Activated CD4-positive, alpha-beta T cell treated with anti-CD3 and anti-CD28 coated beads for 48 hours (primary cell): ENCODE results near the gene ABHD2.
A peak's percentile ranks its signal among the peaks of the same experiment; 100 is the strongest.
"Not testable (repeated sequence)": the region's sequence is repeated elsewhere in the genome, so short reads cannot be mapped to it uniquely, and the experiment has no call there.

Experiments
- DNase-seq: peaks from one replicate; pipeline ENCODE4 v3.0.0-alpha.2; 2020

Gene ABHD2

DNA sequence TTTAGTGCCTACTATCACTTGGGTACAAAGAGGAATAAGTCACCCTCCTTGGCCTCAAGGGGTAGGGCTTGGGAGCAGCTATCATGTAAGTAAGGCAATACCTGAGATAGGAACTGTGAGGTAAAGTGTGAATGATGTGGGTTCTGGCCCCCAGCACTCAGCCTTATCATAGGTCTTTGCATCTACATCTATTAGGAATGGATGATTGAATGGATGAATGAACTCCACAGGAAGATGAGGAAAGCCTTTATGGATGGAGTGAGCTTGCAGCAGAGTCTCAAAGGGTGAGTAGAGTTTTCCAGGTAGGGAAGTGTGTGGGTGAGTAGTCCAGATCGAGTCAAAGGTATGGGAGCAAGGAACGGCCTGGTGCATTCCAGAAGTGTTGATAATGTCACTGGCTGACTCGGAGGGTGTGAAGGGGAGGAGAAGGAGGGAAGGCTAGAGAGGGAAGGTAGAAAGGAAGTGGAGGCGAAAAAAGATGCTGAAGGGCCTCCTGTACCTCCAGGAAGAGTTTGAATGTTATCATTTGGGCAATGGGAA lies 13.1 kb upstream of the ABHD2 start:
- DNase-seq = no peak

DNA sequence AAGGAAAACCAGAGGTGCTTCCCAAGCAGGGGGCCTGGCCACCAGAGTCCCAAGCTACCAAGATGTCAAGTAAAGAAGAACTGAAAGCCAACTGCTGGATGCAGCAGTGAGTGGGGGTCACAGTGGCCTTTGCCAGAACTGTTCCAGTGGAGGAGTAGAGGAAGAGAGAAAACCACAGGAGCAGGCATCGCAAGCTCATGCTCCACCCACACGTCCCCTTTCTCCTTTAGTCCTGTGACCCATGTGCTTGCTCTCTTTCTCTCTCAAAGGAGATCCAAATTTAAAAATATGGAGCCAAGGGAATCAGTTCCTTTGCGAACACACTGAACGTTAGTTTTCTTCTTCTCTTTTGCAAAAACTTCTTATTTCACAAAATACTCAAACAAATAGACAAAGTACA lies 12.4 kb upstream of the ABHD2 start:
- no peak for DNase-seq

DNA sequence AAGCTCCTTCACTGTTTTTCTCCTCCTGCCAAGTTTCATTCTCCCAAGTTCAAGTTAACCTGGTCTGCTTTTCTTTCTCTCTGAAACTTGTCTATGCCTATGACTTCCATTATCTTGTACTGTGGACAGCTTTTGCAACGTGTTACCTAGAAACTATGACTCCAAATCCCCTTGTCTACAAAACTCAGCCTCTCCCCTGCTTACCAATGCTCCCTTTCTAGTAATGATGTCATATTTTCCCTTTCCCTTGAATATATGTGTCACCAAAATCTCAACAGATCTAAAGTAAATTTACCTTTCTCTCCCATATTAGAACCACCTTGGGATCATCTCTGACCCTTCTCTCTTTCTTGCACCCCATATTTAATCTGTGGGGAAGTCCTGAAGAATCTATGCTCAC lies 10.5 kb upstream of the ABHD2 start:
- no peak for DNase-seq

DNA sequence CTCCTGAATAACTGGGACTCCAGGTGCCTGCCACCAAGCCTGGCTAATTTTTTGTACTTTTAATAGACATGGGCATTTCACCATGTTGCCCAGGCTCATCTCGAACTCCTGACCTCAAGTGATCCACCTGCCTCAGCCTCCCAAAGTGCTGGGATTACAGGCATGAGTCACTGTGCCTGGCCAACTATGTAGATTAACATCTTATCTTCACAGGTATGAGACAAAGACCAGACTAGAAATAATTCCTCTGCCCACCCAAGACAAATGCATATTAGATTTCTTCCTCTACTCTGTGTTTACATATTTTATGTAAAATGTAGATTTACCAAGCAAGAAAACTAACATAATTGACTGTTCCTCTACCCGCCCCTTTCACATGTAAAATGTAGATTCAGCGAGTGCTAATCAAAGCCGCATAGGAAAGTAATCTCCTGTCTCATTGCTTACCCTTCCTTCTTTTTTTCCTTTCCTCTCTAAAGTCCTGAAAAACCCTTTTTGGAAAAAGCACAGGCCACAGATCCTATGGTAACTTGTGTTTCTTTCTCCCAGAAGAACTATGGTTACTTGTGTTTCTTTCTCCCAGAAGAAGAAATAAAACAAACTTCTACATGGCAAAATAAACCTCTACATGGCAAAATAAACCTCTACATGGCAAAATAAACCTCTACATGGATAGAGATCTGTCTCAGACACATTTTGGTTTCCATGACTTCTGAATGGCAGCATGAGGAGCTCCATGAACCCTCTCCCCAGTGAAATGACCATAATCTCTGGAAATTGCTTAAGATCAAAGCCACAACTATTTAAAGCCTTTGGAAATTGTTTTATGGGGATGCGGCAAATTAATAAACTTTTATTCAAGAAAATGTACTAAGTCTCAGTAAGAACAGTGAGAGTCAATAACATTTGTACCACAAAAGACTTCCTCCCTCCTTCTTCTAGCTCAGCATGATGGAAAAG lies 9.1 kb upstream of the ABHD2 start:
- DNase-seq = no peak

DNA sequence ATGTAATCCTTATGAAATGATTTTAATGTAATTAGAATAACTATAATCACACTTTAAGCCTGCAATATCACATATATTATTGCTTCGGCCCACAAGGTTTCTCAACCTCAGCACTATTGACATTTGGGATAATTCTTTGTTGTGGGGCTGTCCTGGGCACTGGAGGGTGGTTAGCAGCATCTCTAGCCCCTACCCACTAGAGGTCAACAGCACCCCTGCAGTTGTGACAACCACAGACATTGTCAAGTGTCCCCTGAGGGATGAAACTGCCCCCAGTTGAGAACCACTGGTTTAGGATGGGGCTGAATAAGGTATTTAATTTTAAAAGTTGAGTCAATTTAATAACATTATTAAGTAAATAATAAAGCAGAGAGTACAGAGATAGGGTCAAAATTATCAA lies 6.4 kb upstream of the ABHD2 start:
- DNase-seq = no peak

DNA sequence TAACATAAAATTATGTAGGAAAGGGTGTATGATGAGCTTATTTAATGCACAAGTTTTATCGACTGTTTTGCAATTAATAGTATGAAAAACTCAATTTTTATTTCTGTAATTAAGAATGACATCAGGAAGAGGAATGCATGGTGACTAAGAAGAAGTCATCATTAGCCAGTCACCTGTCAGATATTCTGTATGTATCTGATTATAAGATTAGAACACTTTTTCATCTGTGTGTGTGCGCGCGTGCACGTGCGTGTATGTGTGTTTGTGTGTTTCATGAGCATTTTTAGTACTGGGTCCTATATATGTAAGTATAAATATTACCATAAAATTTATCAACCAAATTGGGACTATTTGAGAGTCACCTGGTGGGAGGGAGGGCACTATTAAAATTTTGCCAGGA lies 5.0 kb upstream of the ABHD2 start:
- DNase-seq = no peak

DNA sequence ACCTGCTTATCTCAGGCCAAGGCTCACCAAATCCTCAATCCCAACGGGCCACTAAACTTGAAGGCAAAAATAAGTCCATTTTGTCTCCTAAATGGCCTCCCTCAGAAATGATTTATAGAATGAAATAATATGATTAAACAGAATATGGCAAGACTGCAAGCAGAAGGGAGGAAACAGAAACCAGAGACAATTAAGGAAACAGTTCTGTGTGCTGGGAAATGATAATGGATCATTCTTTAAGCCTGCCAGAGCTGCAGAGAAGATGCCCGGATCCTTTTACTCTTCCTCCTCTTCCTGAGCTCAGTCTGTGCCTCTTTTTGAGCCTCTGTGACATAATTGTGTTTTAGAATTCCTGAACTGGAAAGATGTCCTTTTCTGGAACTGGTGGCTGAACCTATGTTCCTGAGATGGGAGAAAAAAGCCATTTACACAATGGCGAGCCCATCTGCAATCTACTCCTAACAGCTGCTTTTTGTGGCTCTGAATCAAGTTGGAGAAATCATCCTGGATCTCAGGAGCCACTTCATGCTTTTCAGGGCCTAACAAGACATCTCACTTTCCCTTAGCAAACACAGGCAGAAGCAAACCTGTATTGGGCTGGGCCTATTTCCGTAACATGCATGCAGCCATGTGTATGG lies 2.8 kb upstream of the ABHD2 start:
- no peak for DNase-seq

DNA sequence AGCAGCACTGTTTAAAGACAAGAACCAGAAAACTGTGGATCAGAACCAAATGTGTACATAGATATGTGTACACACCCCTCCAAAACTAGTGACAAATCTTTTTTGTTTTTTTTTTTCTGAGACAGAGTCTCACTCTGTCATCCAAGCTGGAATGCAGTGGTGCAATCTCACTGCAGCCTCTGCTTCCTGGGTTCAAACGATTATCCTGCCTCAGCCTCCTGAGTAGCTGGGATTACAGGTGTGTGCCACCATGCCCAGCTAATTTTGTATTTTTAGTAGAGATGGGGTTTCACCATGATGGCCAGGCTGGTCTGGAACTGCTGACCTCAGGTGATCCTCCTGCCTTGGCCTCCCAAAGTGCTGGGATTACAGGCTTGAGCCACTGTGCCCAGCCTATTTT lies 2.3 kb upstream of the ABHD2 start:
- DNase-seq = not testable (repeated sequence)

DNA sequence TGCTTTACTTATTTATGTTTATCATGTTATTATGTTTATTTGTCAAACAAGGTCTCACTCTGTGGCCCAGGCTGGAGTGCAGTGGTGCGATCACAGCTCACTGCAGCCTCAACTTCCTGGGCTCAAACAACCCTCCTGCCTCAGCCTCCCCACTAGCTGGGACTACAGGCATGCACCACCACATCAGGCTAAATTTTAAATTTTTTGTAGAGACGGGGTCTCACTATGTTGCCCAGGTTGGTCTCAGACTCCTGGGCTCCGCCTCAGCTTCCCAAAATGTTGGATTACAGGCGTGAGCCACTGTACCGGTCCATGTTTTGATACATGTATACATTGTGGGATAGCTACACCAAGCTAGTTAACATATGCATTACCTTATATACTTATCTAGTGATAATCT lies 1.9 kb upstream of the ABHD2 start:
- DNase-seq = not testable (repeated sequence)

DNA sequence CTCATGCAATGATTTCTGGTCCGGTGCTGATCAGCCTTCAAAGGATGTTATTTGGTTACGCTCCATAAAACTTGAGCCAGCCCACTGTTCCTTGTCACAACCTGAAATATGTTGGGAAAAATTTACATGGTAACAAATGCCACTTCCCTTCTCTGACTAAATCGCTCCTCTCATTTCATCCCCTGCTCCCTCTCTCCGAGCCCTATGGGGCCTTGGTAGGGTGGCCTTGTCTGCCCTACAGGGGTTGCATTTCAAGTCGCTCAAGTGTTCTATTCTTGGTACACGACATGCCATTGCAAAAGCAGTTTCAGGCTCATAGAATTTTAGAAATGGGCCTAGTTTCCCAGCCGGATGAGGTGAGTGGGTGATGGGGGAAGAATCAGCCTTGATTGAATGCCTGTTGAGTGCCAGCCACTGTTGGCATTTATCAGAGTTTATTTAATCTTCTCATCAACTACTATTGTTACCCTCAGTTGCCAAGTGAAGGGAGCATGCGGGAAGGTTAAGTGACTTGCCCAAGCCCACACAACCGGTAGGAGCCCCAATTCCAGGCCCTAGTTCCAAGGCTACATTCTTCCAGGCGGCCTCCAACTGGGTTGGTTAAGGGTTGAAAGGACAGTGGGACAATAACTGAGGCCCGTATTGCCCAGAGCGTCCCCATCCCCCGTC lies 961 bp upstream of the ABHD2 start:
- DNase-seq = no peak

DNA sequence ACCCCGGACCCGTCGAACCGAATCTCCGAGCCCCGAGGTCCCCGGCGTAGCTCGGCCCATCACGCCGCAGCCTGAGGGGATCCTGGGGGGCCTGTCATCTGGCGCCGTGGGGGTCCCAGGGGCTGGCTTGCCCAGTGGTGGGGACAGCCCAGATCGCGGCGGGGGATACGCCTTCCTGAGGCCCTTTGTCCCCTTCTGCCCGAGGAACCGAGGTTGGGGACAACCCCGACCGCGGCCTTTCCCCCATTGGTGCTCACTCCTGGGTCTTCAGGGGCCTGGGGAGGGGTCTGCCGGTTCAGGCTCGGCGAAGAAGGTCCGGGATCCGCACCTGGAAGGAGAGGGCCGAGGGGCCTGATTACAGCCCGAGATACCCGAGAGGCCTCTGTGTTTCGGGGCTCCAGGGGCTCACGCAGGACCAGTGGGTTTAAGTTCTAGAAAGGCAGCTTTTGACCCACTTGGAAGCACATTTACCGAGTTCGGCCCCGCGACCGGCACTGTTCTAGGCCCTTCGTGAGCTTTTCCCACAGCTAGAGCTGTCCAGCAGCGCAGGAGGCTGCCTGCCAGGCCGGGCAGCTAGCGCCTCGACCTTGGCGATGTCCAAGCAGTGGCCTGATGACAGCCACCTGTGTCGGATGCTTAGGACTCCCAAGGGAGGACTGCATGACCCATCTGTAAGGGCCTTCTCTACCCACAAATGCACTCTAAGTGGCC lies 504 bp downstream of the ABHD2 start:
- DNase-seq = no peak

DNA sequence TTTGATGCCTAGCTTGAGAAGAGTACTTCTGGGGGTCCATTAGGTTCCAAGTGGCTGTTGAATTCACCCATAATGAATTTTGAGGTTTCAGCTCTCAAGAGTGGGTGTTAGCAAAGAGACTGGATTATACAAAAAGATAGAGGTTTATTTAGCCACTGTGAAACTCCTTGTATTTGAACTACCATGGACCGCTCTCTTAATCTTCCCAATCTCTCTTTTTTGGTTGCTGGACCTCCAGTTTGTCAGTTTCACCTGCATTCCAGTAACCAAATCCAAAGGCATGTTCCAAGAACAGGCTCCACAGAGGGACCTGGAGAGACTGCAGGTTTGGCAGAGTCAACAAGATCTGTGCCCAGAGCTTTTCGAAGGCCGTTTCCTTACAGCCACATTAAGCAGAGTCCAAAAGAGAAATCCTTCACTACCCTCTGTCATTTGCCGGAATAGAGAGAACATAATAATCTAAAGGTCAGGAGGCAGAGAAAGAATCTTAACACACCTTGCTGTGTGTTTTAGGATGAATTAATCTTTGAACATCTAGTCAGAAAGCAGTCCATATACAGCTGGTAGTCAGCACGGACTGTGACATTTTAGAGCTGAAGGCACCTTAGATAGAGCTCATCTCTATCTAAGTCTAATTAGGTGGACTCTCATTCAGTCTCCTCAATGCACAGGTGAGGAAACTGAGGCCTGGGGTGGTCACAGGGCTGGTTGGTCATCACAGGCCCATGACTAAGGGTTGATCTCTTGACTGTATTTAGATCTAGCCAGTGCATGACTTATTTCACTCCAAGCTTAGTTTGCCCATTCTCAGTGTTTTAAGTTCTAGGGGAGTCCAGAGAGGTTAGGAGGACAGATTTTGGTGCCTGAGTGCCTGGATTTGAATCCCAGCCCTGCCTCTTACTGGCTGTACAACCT lies 1.3 kb downstream of the ABHD2 start:
- no peak for DNase-seq

DNA sequence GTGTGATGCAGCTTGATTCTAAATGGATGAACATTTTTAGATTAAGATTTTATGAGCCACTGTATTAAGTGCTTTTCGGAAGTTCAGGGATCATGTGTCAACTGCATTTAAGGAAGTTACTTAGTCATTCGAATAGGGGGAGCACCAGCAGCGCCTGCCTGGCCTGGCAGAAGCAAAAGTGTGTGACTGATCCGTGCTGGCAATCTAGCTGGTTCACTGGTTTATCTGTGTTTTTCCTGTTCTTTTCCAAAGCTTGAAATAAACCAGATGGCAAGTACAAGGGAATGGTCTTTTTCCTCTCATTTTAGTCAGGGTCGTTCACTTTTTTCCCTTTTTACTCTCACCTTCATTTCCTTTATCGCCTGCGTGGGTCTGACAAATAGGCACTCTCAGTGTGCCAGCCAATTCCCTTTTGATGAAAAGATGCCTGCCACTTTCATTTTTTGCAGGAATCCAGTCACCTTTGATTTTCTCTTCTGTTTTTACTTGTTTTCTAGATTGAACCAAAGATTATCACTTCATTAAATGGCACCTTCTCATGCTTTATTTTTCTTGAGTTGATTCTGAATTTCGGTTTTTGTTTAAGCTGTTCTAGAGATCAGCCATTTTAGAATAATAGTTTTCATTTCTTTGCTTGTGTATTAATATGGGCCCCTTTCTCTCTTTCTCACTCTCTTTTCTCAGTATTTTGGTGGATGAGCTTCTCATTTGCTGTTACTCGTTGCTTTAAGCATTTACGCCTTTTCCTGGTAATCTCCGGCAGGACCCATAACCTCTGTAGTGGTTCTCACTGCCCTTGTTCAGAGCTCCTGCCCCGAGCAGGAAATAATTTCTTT lies 2.8 kb downstream of the ABHD2 start:
- peak; percentile 67 for DNase-seq

DNA sequence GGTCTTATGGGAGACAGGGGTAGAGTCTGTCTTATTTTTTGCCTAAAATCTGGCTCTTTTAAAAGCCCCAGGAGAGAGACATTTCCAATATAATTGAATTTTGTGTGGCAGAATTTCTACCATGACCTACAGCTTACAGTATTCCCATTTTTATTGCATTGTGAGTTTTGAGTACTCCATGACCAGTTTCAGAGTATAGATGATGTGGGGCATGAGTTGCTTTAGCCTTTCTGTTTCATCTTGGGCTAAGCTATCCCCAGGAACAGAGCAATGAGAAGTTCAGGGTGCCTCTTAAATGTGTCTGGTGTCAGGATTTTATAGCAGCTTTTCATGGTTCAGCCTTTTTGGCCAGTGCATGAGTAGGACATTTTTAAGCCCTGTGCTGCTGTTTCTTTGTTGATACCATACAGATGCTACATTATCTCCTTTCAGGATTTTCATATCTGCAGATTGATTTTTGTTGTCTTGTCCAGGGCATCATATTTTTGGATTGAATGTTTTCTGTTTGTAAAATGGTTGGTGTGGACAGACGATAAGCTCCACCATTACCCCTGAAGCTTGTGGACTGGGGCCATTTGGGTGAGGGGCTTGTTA lies 3.5 kb downstream of the ABHD2 start:
- DNase-seq = no peak

DNA sequence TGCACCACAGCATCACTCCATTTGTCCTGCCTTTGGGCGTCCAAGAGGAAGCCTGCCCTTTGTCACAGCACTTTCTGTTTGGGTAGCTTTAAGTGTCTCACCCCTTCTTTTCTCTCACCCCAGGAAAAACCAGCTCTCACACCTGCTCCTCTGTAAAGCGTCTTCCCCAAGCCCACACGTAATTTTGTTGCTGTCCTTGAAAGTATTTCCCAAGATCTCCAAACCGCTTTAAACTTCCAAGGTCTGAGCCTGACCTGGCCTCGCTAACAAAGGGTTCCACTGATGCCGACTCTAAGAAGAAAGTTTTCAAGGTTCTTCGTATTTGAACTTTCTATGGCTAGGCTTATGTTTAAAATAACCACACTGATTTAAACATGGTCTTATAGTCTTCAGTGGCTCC lies 5.3 kb downstream of the ABHD2 start:
- DNase-seq = no peak

DNA sequence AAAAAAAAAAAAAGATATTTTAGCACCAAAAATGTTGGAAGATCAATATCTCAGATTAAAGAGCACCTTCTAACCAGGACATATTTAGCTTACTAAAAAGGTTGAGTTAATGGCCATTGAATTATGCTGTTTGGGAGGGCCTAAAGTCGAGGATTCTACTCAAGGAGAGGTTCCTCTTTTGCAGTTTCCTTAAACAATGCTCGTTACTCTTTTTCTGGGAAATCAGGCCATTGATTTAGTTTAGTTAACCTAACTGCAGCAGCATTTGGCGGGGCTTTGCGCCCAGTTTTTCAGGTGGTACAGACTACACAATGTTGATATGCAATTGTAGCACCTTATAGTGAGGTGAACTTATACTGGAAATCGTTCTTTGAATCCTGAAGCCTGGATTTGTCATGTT lies 6.8 kb downstream of the ABHD2 start:
- no peak for DNase-seq

DNA sequence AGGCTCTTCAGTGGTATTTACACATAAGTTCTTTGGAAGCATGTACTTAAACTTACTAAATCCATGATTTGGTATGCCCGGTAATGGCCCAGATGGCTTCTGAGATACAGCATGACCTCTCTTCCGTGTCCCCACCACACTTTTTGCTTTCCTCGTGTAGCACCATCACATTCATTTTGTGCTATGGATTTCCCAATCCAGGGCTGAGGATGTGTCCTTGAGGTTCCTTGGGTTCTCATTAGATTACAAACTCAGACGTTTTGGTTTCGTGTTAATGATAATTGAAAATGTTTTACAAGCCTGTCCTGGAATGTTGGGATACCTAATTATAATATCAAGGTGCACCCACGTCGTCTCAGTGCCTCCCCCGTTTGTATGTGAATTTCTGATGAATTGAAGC lies 7.3 kb downstream of the ABHD2 start:
- no peak for DNase-seq

DNA sequence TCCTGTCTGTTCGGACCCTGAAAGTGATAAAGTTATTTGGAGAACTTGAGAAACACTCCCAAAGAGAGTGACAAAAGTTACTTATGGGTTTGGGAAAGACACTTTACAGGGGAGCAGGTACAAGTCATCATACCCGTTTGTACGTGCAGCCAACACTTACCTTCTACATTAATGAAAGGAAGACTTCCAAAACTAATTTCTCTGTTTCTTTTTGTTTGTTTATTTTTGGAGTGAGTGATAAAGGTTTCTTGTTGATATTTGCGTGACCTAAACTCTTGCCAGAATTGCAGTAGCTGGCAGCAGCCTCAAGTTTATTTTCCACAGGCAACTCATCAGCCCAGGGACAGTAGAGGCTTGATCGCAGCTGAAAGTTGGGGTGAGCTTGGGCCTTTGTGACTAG lies 8.4 kb downstream of the ABHD2 start:
- DNase-seq = no peak

DNA sequence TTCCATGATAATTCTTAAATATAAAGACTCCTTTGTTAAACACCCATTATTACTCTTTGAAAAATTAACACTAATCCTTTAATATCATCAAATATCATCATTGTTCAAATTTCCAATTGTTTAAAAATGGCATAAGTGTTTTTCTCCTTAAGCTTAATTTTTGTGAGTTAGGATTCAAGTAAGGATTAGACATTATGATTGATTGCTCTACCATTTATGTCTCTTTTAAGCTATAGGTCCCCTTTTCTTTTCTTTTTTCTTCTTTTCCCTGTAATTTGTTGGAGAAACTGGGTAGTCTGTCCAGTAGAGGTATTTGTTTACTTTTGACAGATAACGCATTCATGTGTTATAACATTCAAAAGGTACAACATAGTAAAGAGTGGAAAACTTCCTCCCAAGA lies 9.1 kb downstream of the ABHD2 start:
- no peak for DNase-seq

DNA sequence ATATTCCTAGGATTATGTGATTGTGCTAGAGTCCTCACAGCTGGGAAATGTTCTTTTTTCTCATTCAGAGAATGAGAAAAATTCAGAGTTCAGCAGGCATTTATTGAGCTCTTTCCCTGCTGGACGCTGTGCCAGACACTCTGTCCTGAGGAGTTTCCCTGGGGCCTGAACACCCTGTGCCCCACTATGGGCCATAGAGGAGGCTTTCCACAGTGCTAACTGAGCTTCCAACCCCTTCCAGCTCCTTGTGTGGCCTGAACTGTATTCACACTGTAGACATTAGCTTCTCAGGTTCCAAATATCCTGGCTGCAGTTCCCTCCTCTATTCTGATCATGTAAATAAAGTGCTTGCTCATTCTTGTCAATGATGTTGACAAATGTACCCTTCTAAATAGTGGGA lies 10.0 kb downstream of the ABHD2 start:
- DNase-seq = no peak

DNA sequence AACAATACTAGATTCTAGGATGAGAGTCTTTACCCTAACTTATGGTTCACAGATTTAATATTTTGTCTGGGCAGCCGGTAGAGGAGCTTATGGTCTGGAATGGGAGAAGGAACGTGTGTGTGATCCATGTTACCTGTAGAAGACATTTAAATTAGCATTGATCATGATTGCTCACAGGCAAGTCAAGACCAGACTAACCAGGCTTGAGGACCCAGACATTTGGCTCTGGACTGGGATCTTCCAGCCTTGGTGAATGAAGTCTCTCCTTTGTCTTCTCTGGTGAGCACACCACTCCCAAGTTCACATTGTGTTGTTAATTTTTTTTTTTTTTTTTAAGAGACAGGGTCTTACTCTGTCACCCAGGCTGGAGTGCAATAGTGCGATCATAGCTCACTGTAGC lies 11.7 kb downstream of the ABHD2 start:
- DNase-seq = no peak
